HG02759 (cell line): Measurements from ENCODE around the gene FBXW4.
"Not testable (repeated sequence)": the region's sequence is repeated elsewhere in the genome, so short reads cannot be mapped to it uniquely, and the experiment has no call there.

Experiments
- ATAC-seq: cut with Tn5 transposase; IDR thresholded peaks from one replicate; pipeline ENCODE4 v1.9.1; 2021; ENCODE audit warnings: mild to moderate bottlenecking, moderate library complexity; ENCODE audit not compliant: unreplicated experiment

Gene FBXW4

DNA sequence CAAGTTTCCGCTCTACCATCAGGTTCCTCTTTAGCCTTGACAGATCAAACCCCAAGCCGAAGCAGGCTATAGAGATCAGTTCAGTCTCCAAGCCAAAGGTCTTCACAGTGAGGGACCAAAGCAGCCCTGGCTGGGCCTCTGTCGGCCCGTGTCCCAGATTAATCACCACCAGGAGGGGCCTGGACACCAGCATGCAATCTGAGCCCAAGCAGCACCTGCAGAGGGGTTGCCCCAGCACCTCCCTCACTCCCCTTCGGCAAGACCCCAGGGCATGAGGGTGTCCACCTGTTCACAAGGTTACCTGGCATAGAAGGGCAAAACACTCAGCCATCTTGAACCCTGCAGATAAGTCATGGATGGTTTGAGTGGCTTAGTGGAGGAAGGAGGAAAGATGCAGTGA, 36.0 kb downstream of the FBXW4 start:
- ATAC-seq = no peak

DNA sequence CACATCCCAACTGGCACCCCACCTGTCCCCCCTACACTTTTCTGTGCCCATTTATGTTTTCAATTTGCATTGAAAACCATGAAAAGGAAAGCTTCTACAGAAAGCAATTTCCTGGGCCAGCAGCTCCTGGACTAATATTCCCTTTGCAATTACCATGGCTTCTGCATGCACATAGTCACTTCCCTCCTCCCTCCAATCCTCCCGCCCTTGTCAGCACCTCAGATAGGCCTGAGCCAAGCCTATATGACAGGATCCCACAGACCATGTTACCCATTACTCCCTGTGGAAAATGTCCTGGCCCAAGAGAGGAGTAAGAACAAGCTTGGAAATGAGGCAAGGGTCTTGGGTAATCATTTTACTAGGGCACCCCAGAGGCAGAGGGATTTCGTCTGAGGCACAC, 38.1 kb downstream of the FBXW4 start:
- ATAC-seq = no peak

- no peak for ATAC-seq
These were observed 39.4 kb downstream of the FBXW4 start for GRCh38 chr10:101655570-101655969.

- no peak for ATAC-seq
These were observed 41.4 kb downstream of the FBXW4 start for GRCh38 chr10:101653536-101653935.

- ATAC-seq = no peak
These were observed 43.6 kb downstream of the FBXW4 start for GRCh38 chr10:101651336-101651735.

DNA sequence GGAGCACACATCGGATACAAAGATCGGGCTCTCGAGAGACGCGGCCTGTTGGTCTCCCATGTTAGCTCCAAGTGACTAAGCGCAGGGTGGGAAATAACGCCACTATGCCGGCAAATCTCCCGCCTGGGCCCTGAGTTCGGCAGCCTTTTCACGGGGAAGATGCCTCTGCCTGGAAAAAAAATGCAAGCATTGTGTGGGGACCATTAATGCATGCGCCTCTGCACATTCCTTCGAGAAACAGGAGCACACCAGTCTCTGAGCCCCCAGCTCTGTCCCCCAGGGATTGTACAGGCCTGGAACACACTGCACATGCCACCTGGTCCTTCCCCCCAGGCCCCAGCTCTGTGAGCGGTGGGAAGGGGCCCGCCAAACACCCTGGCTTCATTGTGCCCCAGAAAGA, 44.1 kb downstream of the FBXW4 start:
- no peak for ATAC-seq

GRCh38 chr10:101649525-101650085, 45.4 kb downstream of the FBXW4 start:
- no peak for ATAC-seq

DNA sequence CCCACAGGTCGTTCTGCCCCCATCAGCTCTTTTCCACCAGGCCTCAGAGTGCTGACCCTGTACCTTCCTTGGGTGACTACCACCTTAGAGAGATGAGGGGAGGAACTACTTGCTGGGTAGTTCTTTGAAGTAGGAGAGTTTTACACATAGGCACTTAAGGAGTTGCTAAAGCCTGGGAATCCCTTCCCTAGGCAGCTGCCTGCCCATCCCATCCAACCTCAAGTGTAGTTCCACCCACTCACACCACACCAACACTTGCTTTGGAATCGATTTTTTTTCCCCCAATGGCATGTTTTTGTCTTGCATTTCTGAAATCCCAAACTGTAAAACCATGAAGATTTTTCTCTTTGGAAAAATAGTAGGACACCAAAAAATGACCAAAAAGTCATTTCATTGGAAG, 47.7 kb downstream of the FBXW4 start:
- ATAC-seq = no peak

DNA sequence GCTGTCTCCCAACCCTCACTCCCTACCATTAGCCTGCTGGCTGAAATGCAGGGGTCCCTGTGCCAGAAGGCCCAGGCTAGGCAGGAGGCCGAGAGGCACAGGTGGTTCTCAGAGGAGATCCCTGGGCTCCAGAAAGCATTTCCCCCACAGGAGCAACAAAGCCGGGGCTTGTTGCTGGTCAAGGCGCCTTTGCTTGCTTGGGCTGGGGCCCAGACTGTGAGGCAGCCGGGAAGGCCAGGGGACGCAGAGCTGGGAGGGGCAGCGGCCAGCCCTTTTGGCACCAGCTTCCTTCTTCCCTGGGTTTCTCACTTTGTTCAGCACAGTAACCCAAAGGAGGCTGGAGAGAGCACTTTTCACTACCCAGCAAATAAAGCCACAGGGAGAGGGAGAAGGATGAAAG, 48.6 kb downstream of the FBXW4 start:
- ATAC-seq = no peak

GRCh38 chr10:101645659-101646058, 49.3 kb downstream of the FBXW4 start:
- no peak for ATAC-seq

DNA sequence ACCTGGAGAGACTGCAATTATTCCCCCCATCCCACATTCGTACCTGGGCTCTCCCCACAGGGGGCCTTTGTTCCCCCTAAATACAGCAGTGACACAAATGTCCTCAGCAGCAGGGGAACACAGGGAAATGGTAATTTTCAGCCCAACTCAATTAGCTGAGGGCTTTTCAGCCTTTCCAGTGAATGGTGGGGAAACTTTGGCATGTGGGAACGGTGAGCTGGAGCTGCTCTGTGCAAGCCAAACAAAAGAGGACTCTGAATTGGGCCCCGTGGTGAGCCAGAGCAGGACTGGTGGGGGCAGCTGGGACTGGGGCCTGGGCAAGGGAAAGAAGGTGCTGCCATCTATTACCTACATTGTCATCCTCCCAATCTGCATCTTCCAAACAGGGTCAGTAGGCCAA, 51.0 kb downstream of the FBXW4 start:
- ATAC-seq = no peak

DNA sequence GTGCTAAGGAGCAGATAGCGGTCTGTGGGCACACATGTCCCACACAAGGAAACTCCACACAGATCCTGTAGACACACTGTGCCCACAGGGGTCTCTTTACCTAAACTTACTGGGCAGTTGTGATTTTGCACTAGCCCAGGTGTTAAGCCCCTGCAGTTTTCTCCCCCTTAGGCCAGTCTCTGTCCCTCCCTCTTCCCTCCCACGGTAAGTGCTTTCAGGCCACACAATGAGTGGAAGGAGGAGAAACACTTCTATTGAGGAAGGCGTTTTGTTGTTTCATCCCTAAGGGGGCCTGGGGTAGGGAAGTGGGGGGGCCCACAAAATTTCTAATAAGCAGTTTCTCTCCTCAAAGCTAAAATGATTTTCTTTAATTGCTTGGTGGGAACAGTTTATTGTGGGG, 51.4 kb downstream of the FBXW4 start:
- ATAC-seq = no peak

DNA sequence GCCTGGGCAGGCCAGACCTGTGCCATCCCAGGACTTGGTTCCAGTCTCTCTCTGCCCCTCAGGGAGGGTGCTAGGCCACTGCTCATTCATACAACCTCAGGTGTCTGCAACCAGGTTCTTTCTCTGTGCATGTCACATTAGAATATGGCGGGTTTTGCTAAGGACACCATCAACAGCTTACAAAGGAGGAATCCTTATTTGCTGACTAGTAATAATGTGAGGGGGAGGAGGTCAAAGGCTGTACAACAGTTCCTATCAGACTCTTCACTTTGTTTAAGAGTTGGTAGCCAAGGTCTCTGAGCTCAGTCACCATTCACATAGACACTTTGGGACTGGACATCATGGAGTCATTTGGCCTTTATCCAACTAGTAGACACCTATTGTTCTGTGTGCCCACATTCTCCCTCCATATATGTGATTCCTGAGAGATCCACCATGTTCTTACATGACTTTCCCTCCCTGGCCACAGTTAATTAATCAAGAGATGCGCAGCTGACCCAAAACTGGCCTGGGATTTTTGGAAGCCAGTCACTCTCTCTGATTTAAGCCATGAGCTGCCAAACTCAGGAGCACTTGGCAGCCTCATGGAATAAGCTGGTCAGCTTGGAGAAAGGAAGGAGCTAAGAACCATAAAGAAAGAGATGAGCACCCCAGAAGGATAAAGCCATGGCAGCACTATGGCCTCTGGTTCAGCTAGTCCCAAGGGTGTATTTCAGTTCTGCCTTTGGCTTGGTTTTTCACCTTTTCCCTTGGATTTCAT, 55.6 kb downstream of the FBXW4 start:
- ATAC-seq = no peak

GRCh38 chr10:101633510-101633909, 61.5 kb downstream of the FBXW4 start:
- not testable (repeated sequence) for ATAC-seq

DNA sequence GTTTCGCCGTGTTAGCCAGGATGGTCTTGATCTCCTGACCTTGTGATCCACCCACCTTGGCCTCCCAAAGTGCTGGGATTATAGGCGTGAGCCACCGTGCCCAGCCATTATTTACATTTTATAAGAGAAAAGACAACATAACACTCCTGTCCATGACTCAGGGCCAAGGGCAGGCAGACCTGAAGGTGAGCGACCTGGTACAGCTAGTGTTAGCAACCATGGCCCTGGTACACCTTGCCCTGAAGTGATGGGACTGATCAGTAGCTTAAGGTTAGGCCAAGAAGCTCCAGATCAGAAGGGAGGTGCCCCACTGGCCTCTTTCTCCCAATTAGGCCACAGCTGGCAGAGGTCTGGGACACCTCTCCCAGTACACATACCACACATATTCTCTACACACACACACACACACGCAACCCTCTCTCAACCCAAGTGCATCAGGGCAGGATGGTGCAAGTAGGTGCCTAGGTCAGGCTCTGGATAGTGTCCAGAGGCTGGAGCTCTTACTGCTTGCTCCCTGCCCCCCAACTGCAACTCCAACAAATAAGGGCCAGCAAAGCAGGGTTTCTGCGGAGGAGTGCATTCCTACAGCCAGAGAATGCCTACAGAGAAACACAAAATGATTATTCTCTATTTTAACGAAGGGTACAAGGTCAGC, 63.0 kb downstream of the FBXW4 start:
- no peak for ATAC-seq

GRCh38 chr10:101630633-101630920, 64.4 kb downstream of the FBXW4 start:
- no peak for ATAC-seq

DNA sequence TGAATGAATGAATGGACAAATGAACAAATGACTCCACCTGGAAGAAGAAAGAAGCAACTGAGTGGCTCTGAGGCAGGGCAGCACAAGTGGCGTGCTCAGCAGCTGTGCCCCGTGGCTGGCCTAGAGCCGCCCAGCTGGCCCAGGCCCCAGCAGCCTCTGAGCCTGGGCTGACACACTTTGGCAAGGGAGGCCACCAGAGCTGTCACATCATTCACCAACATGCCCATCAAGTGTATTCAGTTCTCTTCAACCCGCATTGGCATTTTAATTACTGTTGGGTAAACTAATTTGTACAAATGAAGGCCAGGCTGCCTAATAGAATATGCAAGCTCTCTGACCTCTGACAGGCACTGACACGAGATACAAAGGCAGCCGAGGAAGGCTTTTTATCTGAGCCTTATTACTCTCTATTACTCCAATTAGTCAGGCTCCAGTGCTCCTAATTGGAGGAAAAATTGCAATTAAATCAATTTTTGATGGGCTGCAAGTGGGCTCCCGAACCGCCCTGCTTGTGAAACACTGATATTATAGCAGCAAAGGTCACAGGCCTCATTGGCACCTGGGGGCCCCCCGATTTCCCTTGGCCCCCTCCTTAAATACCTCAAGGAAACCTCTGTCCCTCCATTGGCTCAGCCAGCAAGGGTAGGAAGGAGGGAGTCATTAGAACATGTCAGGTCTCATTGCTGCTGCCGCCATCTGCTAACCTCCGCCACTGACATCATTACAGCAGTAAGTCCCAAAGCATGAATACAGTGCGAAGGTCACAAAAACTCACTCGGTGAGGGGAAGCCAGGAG, 64.9 kb downstream of the FBXW4 start:
- no peak for ATAC-seq

- no peak for ATAC-seq
These were observed 69.1 kb downstream of the FBXW4 start for GRCh38 chr10:101625821-101626412.

GRCh38 chr10:101624526-101625102, 70.4 kb downstream of the FBXW4 start:
- ATAC-seq = no peak

DNA sequence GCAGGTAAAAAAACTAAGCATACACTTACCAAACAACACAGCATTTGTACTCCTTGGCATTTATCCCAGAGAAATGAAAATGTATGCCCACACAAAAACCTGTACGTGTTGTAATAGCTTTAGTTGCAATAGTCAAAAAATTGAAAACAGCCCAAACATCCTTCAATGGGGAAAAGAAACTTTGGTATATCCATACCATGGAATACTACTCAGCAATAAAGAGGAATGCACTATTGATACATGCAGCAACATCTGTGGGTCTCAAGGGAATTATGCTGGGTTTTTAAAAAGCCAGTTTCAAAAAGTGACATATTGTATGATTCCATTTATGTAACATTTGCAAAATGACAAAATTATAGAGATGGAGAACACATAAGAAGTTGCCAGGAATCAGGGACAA, 71.4 kb downstream of the FBXW4 start:
- no peak for ATAC-seq

GRCh38 chr10:101619983-101620382, 75.0 kb downstream of the FBXW4 start:
- ATAC-seq = no peak
